Stomach (tissue), 9 donors: ENCODE measurements around the gene LIPT2. TPM values are rescaled to one million over a fixed set of nuclear protein-coding genes. Genes with fewer than 3 reads are reported as not detected.
A peak's percentile ranks its signal among the peaks of the same experiment; 100 is the strongest.

Experiments
- DNase-seq, 2 donors: peaks; one replicate each; pipeline versions ENCODE4 v3.0.0 to v3.0.0-alpha.2; 2013 to 2019
- H3K27ac ChIP-seq, 5 donors: fragments of 200-600 bp in 4 of 5; sonication (generic) in 4 of 5; one replicate each; pipeline ENCODE4 v1.5.1; 2013 to 2019; ENCODE audit warnings: mild to moderate bottlenecking in 1 of 5, moderate library complexity in 1 of 5
- H3K27me3 ChIP-seq, 3 donors: fragments of 200-600 bp; sonication (generic); one replicate each; pipeline ENCODE4 v1.5.1; 2017 to 2019; ENCODE audit warnings: mixed run types in 1 of 3
- H3K36me3 ChIP-seq, 4 donors: fragments of 200-600 bp; sonication (generic); 1 replicate in 3 of 4; 2 replicates in 1 of 4; pipeline ENCODE4 v1.5.1; 2016 to 2019
- H3K4me1 ChIP-seq, 4 donors: fragments of 200-600 bp; sonication (generic); one replicate each; pipeline ENCODE4 v1.5.1; 2016 to 2019
- H3K4me3 ChIP-seq, 4 donors: fragments of 200-600 bp; sonication (generic) in 3 of 4; one replicate each; pipeline ENCODE4 v1.5.1; 2016 to 2019; ENCODE audit warnings: mild to moderate bottlenecking in 1 of 4
- H3K9me3 ChIP-seq, 4 donors: fragments of 200-600 bp; sonication (generic); one replicate each; pipeline ENCODE4 v1.5.1; 2016 to 2019
- EP300 ChIP-seq: sonication (generic); formaldehyde crosslinking; IDR thresholded peaks from one replicate; pipeline ENCODE4 v1.6.1; 2017; ENCODE audit warnings: antibody characterized with exemption
- POLR2A ChIP-seq, 4 donors: fragments of 450-650 bp; IDR thresholded peaks; one replicate each; pipeline ENCODE4 v1.6.1; 2016; ENCODE audit warnings: antibody characterized with exemption in 4 of 4, control low read depth in 2 of 4, mild to moderate bottlenecking in 1 of 4, moderate library complexity in 1 of 4
- POLR2AphosphoS5 ChIP-seq, 3 donors: sonication (generic); formaldehyde crosslinking; IDR thresholded peaks; one replicate each; pipeline ENCODE4 v1.6.1; 2016; ENCODE audit warnings: antibody characterized with exemption in 3 of 3
- WGBS, 5 donors: extraction: QIAGEN DNeasy Blood & Tissue Kit in 3 of 5; methylation state at CpG; one replicate each; pipeline versions ENCODE4 v1.1.5 to v1.1.7; 2013 to 2018; 5-methylcytosine and 5-hydroxymethylcytosine counted together
- intact Hi-C: fragments of 100-400 bp; cut with DNase I; formaldehyde crosslinking; loops from one replicate; pipeline ENCODE4 v1.15.1; 2023; ENCODE audit warnings: low total_unique reads
- polyA plus RNA-seq, 3 donors: library from polyadenylated mRNA; stranded (reverse); fragments of 200-250 nt; gene quantifications; one replicate each; pipeline ENCODE4 v1.2.3, GENCODE V29; 2013
- total RNA-seq, 5 donors: library from RNA; depleted of rRNA; stranded (reverse); fragments of >200 nt; gene quantifications; one replicate each; pipeline versions ENCODE4 v1.1.0 to v1.2.3, GENCODE V29; 2014 to 2016
- TF ChIP-seq, protein P1 (sequence below), 7 experiments: fragments of 450-650 bp in 4 of 7; fragments of 200-600 bp in 3 of 7; sonication (generic) in 3 of 7; IDR thresholded peaks; one replicate each; pipeline ENCODE4 v1.5.1; 2016 to 2019; ENCODE audit warnings: antibody characterized with exemption in 7 of 7, control low read depth in 2 of 7, mild to moderate bottlenecking in 1 of 7
- donor health status: healthy with polysubstance abuse.
- donor health status: Bipolar disorder and iron deficiency.
- donor health status: healthy.

The LIPT2 gene
- total and polyA plus RNA-seq, 8 donors: 0.45 to 32.0 (median 3.1) TPM; not detected in 1

DNA sequence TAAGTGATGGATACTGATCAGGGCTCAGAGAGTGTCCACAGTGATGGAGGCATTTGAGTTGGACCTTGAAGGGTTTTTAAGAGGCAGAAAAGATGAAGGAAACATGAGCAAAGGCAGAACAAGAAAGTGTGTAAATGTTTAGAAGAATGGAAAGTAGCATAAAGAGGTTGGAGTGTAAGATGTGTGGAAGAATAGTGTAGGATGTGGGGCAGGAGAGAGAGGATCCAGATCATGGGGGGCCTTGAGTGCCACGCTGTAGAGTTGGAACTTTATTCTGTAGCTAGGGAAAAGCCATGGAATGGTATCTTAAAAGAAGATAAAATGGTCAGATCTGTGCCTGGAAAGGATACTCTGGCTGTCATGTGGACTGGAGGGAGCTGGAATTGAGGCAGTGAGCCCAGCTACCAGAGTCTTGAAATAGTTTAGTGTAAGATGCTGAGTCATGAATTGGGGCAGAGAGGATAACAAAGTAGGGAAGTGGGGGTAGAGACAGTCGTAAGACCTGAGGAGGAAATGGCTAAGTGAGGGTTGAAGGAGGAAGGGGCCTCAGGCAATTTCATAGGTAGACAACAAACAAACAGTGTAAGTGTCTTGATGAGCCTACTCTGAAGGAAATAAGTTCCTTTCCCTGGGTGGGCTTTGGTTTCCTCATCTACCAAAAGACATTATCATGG is 32.9 kb downstream of the LIPT2 start:
- Histone ChIP-seq H3K4me1 (peaks cover 4 to 72% (median 38%) of the 10 kb centered on the region in 4 donors), H3K9me3 (no peaks in the 10 kb centered on the region), H3K36me3 (peaks cover 4 to 45% (median 21%) of the 10 kb centered on the region in 4 donors), H3K4me3 (peak overlapping the region in 2 of 4 donors; percentile 19 to 22), H3K27ac (peak overlapping the region in 4 of 5 donors; percentile 66 to 78 (median 72)), H3K27me3 (no peaks in the 10 kb centered on the region)
- no peak for DNase-seq
- intact Hi-C loops: no loop called here
- WGBS, 5 donors: 62 to 77% (median 72%) methylated on average over 2 of the region's 2 CpGs
- TF ChIP-seq, protein P1, sequence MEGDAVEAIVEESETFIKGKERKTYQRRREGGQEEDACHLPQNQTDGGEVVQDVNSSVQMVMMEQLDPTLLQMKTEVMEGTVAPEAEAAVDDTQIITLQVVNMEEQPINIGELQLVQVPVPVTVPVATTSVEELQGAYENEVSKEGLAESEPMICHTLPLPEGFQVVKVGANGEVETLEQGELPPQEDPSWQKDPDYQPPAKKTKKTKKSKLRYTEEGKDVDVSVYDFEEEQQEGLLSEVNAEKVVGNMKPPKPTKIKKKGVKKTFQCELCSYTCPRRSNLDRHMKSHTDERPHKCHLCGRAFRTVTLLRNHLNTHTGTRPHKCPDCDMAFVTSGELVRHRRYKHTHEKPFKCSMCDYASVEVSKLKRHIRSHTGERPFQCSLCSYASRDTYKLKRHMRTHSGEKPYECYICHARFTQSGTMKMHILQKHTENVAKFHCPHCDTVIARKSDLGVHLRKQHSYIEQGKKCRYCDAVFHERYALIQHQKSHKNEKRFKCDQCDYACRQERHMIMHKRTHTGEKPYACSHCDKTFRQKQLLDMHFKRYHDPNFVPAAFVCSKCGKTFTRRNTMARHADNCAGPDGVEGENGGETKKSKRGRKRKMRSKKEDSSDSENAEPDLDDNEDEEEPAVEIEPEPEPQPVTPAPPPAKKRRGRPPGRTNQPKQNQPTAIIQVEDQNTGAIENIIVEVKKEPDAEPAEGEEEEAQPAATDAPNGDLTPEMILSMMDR (IDR thresholded peaks at IDR 0.05): no peak
- TF ChIP-seq POLR2A (IDR thresholded peaks at IDR 0.05) (no peak), EP300 (no peak), POLR2AphosphoS5 (IDR thresholded peaks at IDR 0.05) (no peak)

DNA sequence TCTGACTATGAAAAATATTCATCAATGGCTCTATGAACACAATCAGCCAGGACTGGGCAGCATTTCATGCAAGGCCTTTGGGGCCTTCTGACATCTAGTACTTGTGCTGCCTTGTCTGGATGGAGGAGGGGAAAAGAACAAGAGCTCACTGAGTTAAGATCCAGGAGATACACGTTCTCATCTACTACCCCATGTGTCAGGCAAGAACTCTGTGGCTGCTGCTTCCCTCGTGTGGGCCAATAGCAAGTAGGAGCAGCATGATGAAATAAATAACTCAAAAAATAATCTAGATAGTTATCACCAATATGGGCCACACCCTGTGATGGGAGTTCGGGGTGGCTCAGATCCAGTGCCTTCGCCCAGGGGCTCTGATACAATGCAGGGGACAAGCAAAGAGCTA is 33.5 kb downstream of the LIPT2 start:
- Histone ChIP-seq H3K27me3 (no peaks in the 10 kb centered on the region), H3K4me1 (peaks cover 0 to 67% (median 34%) of the 10 kb centered on the region in 4 donors), H3K36me3 (peaks cover 4 to 46% (median 21%) of the 10 kb centered on the region in 4 donors), H3K9me3 (no peaks in the 10 kb centered on the region), H3K27ac (peak overlapping the region in 3 of 5 donors; percentile 66 to 78 (median 77)), H3K4me3 (peak overlapping the region in 2 of 4 donors; percentile 19 to 21)
- intact Hi-C loops: no loop called here
- 54 to 70% (median 64%) methylated on average over 4 of the region's 4 CpGs for WGBS, 5 donors
- TF ChIP-seq, protein P1 (IDR thresholded peaks at IDR 0.05): no peak
- TF ChIP-seq EP300 (no peak), POLR2AphosphoS5 (IDR thresholded peaks at IDR 0.05) (no peak), POLR2A (IDR thresholded peaks at IDR 0.05) (no peak)
- DNase-seq: no peak

DNA sequence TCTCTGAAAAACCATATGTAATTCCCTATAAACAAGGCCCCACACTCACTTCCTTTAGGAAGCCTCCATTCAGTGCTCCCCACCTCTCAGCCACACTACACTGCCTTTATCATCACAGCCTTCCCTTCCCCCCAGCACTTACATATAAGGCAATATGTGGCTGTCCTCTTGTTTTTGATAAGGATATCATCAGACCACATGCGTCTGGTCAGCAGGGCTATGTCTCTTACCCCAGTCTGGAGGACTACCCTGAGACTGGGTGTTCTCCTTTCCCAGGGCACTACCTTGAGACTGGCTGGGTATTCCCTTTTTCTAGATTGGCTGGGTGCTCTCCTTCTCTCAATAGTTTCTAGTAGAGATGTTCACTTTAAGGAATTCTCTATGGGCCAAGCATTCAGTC is 33.9 kb downstream of the LIPT2 start:
- H3K27ac ChIP-seq: peak overlapping the region in 2 of 5 donors; percentile 14 to 78
- no peaks in the 10 kb centered on the region for H3K9me3 ChIP-seq
- H3K4me3 ChIP-seq: peak overlapping the region in 1 of 4 donors; percentile 6
- intact Hi-C loops: loop anchor here (5.0 kb wide), 1 partner anchor 113 kb away; no protein-coding TSS in a partner anchor
- H3K4me1 ChIP-seq: peaks cover 0 to 62% (median 31%) of the 10 kb centered on the region in 4 donors
- no peak for DNase-seq
- no peaks in the 10 kb centered on the region for H3K27me3 ChIP-seq
- TF ChIP-seq, protein P1 (IDR thresholded peaks at IDR 0.05): no peak
- TF ChIP-seq EP300: no peak
- TF ChIP-seq POLR2AphosphoS5 (IDR thresholded peaks at IDR 0.05): no peak
- TF ChIP-seq POLR2A (IDR thresholded peaks at IDR 0.05): no peak
- WGBS, 5 donors: 0 to 44% (median 4%) methylated on average over 1 of the region's 1 CpG
- H3K36me3 ChIP-seq: peaks cover 4 to 46% (median 21%) of the 10 kb centered on the region in 4 donors

DNA sequence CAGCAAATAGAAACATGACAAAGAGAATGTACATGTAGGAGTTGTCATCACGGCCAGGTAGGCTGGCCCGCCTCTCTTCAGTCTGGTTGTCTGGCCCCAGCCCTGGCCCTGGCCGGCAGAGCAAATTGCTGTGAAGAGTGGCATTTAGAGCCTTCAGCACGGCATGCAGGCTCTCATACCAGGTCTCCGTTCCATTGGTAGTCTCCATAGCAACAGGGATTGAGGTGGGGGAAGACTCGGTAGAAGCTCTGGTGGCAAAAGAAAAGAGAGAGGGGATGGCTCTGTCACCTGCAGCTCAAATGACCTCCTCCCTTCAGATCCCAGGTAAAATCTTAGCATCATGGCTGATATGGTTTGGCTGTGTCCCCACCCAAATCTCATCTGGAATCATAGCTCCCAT is 36.2 kb downstream of the LIPT2 start:
- H3K4me3 ChIP-seq: no peak overlapping the region
- H3K4me1 ChIP-seq: peaks cover 0 to 40% (median 26%) of the 10 kb centered on the region in 4 donors
- no peak for TF ChIP-seq EP300
- no peak for TF ChIP-seq POLR2AphosphoS5 (IDR thresholded peaks at IDR 0.05)
- TF ChIP-seq, protein P1 (IDR thresholded peaks at IDR 0.05): no peak
- TF ChIP-seq POLR2A (IDR thresholded peaks at IDR 0.05): no peak
- peaks cover 4 to 41% (median 21%) of the 10 kb centered on the region in 4 donors for H3K36me3 ChIP-seq
- 73 to 84% (median 81%) methylated on average over 6 of the region's 6 CpGs for WGBS, 5 donors
- H3K27ac ChIP-seq: no peak overlapping the region
- peaks cover 0 to 6% (median 0%) of the 10 kb centered on the region in 3 donors for H3K27me3 ChIP-seq
- intact Hi-C loops: loop anchor here (5.0 kb wide), 1 partner anchor 115 kb away; no protein-coding TSS in a partner anchor
- no peak for DNase-seq
- H3K9me3 ChIP-seq: no peaks in the 10 kb centered on the region
